Subcutaneous abdominal adipose tissue (tissue), 5 donors: ENCODE results near the gene TCFL5.
A peak's percentile ranks its signal among the peaks of the same experiment; 100 is the strongest.

Source experiments
- H3K27ac ChIP-seq: one replicate; pipeline ENCODE4 v1.7.0; 2013; ENCODE audit warnings: low read depth, mild to moderate bottlenecking, inconsistent platforms, low read length, moderate library complexity
- H3K27me3 ChIP-seq, 5 donors: one replicate each; pipeline ENCODE4 v1.7.0; 2013; ENCODE audit warnings: low read length in 5 of 5, inconsistent platforms in 1 of 5; ENCODE audit not compliant: control insufficient read depth in 5 of 5, insufficient read depth in 4 of 5
- H3K36me3 ChIP-seq, 5 donors: one replicate each; pipeline ENCODE4 v1.7.0; 2013; ENCODE audit warnings: low read length in 5 of 5; ENCODE audit not compliant: control insufficient read depth in 5 of 5, insufficient read depth in 5 of 5
- H3K4me1 ChIP-seq, 5 donors: one replicate each; pipeline ENCODE4 v1.7.0; 2013; ENCODE audit warnings: low read length in 5 of 5, mild to moderate bottlenecking in 3 of 5, moderate library complexity in 1 of 5; ENCODE audit not compliant: control insufficient read depth in 5 of 5, insufficient read depth in 5 of 5
- H3K4me3 ChIP-seq, 5 donors: one replicate each; pipeline ENCODE4 v1.7.0; 2013; ENCODE audit warnings: low read length in 5 of 5, low read depth in 1 of 5
- H3K9ac ChIP-seq, 5 donors: one replicate each; pipeline ENCODE4 v1.7.0; 2013; ENCODE audit warnings: low read length in 5 of 5, mild to moderate bottlenecking in 4 of 5, moderate library complexity in 3 of 5
- H3K9me3 ChIP-seq, 5 donors: one replicate each; pipeline ENCODE4 v1.7.0; 2013; ENCODE audit warnings: low read length in 5 of 5; ENCODE audit not compliant: control insufficient read depth in 5 of 5
- donor health status: healthy.
- donor health status: healthy.
- donor health status: healthy.
- donor health status: healthy.
- donor health status: healthy.

The TCFL5 gene

GRCh38 chr20:62823688-62824475, 37.7 kb downstream of the TCFL5 start:
- Histone ChIP-seq H3K27me3 (peaks cover 3 to 16% (median 13%) of the 10 kb centered on the region in 5 donors), H3K4me1 (peaks cover 0 to 25% (median 18%) of the 10 kb centered on the region in 5 donors), H3K36me3 (no peaks in the 10 kb centered on the region), H3K9ac (peak overlapping the region in 1 of 5 donors; percentile 59), H3K9me3 (no peaks in the 10 kb centered on the region), H3K4me3 (no peak overlapping the region), H3K27ac (no peak overlapping the region)

- Histone ChIP-seq H3K4me3 (no peak overlapping the region), H3K36me3 (no peaks in the 10 kb centered on the region), H3K9me3 (no peaks in the 10 kb centered on the region), H3K9ac (no peak overlapping the region), H3K27me3 (peaks cover 11 to 23% (median 17%) of the 10 kb centered on the region in 5 donors), H3K27ac (no peak overlapping the region), H3K4me1 (peaks cover 0 to 34% (median 25%) of the 10 kb centered on the region in 5 donors)
Measured at GRCh38 chr20:62822788-62823651, 38.6 kb downstream of the TCFL5 start.

GRCh38 chr20:62822239-62822787, 39.3 kb downstream of the TCFL5 start:
- Histone ChIP-seq H3K27ac (no peak overlapping the region), H3K9ac (no peak overlapping the region), H3K9me3 (no peaks in the 10 kb centered on the region), H3K4me3 (no peak overlapping the region), H3K27me3 (peaks cover 15 to 27% (median 24%) of the 10 kb centered on the region in 5 donors), H3K4me1 (peaks cover 0 to 35% (median 25%) of the 10 kb centered on the region in 5 donors), H3K36me3 (no peaks in the 10 kb centered on the region)

GRCh38 chr20:62821726-62822210, 39.9 kb downstream of the TCFL5 start:
- H3K36me3 ChIP-seq = no peaks in the 10 kb centered on the region
- peaks cover 0 to 39% (median 25%) of the 10 kb centered on the region in 5 donors for H3K4me1 ChIP-seq
- no peak overlapping the region for H3K27ac ChIP-seq
- H3K4me3 ChIP-seq = no peak overlapping the region
- H3K27me3 ChIP-seq = peaks cover 18 to 29% (median 25%) of the 10 kb centered on the region in 5 donors
- no peaks in the 10 kb centered on the region for H3K9me3 ChIP-seq
- H3K9ac ChIP-seq = no peak overlapping the region

GRCh38 chr20:62820962-62821725, 40.5 kb downstream of the TCFL5 start:
- Histone ChIP-seq H3K9me3 (no peaks in the 10 kb centered on the region), H3K36me3 (no peaks in the 10 kb centered on the region), H3K9ac (no peak overlapping the region), H3K4me1 (peaks cover 0 to 44% (median 31%) of the 10 kb centered on the region in 5 donors), H3K27ac (no peak overlapping the region), H3K27me3 (peaks cover 23 to 34% (median 28%) of the 10 kb centered on the region in 5 donors), H3K4me3 (no peak overlapping the region)

- no peak overlapping the region for H3K4me3 ChIP-seq
- H3K36me3 ChIP-seq = no peaks in the 10 kb centered on the region
- peaks cover 0 to 52% (median 39%) of the 10 kb centered on the region in 5 donors for H3K4me1 ChIP-seq
- H3K27ac ChIP-seq = no peak overlapping the region
- no peak overlapping the region for H3K9ac ChIP-seq
- peaks cover 29 to 42% (median 35%) of the 10 kb centered on the region in 5 donors for H3K27me3 ChIP-seq
- no peaks in the 10 kb centered on the region for H3K9me3 ChIP-seq
Measured at GRCh38 chr20:62820208-62820961, 41.2 kb downstream of the TCFL5 start.

GRCh38 chr20:62819494-62820174, 42.0 kb downstream of the TCFL5 start:
- Histone ChIP-seq H3K4me1 (peaks cover 0 to 54% (median 38%) of the 10 kb centered on the region in 5 donors), H3K36me3 (no peaks in the 10 kb centered on the region), H3K27me3 (peaks cover 36 to 49% (median 43%) of the 10 kb centered on the region in 5 donors), H3K9me3 (no peaks in the 10 kb centered on the region), H3K27ac (no peak overlapping the region), H3K4me3 (no peak overlapping the region), H3K9ac (no peak overlapping the region)

GRCh38 chr20:62818592-62819493, 42.8 kb downstream of the TCFL5 start:
- Histone ChIP-seq H3K9me3 (no peaks in the 10 kb centered on the region), H3K4me1 (peaks cover 0 to 48% (median 36%) of the 10 kb centered on the region in 5 donors), H3K4me3 (no peak overlapping the region), H3K27me3 (peaks cover 38 to 54% (median 46%) of the 10 kb centered on the region in 5 donors), H3K27ac (no peak overlapping the region), H3K9ac (peak overlapping the region in 2 of 5 donors; percentile 8 to 33), H3K36me3 (peaks cover 0 to 3% (median 0%) of the 10 kb centered on the region in 5 donors)
